ENCODE results near the gene PLA2G6.

Gene PLA2G6

GRCh38 chr22:38213990-38214301 lies 32.3 kb upstream of the PLA2G6 start:
- no peak for DNase-seq (ENCODE audit: low spot score)

DNA sequence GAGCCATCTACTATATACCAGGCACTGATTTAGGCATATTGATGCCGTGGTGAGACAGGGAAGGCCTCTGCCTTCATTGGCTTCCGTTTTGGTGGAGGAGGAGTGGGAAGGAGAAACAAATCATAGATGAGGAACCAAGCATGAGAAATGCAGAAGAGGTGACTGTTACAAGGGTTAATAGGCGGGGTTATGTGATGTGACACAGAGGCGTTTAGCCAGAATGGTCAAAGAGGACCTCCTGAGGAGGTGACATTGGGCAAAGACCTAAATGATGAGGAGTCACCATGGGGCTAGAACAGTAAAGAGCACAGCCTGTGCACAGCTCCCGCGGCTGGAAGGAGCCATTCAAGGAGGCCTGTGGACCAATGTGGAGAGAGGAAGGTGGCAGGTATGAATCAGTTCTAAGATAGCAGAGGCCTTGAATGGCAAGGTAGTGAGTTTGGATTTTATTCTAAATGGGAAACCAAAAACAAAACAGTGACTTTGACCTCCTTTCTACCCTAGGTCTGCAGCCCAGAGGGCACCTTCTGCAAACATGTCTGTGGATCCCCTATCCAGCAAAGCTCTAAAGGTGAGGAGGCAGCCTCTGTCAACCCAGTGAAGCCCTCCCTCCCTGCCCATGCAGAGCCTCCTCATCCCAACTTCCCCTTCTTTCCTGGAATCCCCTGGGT lies 31.8 kb upstream of the PLA2G6 start:
- DNase-seq (ENCODE audit: low spot score), result no peak

DNA sequence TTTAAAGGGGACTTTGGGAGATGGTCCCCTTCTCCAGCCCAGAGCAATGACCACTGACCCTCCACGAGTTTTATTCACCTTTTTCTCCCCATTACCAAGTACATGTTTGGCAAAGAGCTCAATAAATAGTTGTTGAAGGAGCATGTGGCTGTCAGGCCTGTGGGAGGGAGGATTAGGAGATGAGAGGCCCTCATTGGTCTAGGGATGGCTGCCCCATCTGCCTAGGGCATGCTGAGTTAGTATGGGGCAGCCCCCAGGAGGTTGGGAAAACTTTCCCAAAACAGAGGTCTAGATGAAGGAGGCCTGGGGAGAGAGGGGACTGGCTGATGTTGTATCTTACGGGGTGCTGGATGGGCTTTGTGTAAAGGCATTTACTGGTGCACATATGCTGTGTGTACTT lies 30.8 kb upstream of the PLA2G6 start:
- DNase-seq (ENCODE audit: low spot score), result no peak

GRCh38 chr22:38211556-38211955 lies 29.9 kb upstream of the PLA2G6 start:
- DNase-seq (ENCODE audit: low spot score), result no peak

GRCh38 chr22:38208551-38208968 lies 26.9 kb upstream of the PLA2G6 start:
- no peak for DNase-seq (ENCODE audit: low spot score)

GRCh38 chr22:38207898-38208432 lies 26.3 kb upstream of the PLA2G6 start:
- DNase-seq (ENCODE audit: low spot score), result no peak

- DNase-seq (ENCODE audit: low spot score), result no peak
These were observed 23.9 kb upstream of the PLA2G6 start for GRCh38 chr22:38205261-38206128.

- DNase-seq (ENCODE audit: low spot score), result no peak
These were observed 23.2 kb upstream of the PLA2G6 start for GRCh38 chr22:38204784-38205183.

GRCh38 chr22:38203855-38204514 lies 22.4 kb upstream of the PLA2G6 start:
- no peak for DNase-seq (ENCODE audit: low spot score)

DNA sequence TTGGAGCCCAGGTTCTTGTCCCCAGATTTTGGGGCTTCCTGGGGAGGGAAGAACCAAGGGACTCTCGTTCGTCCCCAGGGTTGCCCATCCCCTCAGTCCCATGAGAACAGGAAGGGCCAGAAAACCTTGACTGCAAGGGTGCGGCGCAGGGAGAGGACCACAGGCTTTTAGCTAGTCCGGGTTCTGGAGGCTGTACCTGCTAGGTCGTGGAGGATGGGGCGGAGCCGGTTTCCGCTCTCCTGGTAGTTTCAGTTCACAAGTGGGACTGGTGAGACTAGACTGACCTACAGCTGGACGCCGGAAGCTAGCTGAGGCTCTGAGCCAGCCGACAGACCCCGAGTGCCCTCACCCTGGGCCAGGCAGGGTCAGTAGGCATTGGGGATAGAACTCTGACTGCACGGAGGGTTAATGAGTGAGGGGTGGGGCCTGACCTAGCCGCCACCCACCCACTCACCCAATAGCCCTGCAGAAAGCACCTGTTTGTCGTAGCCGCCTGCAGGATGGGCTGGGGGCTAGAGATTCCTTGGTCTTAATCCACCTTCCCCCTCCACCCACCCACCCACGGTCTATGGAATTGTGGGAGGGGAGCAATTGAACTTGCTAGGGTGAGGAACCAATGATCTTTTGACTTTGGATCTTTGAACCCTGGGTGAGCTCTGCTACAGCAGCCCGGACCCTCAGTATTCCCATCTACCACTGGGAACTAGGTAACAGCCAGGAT lies 21.6 kb upstream of the PLA2G6 start:
- no peak for DNase-seq (ENCODE audit: low spot score)

GRCh38 chr22:38202437-38203089 lies 20.9 kb upstream of the PLA2G6 start:
- peak; percentile 78 for DNase-seq (ENCODE audit: low spot score)

DNA sequence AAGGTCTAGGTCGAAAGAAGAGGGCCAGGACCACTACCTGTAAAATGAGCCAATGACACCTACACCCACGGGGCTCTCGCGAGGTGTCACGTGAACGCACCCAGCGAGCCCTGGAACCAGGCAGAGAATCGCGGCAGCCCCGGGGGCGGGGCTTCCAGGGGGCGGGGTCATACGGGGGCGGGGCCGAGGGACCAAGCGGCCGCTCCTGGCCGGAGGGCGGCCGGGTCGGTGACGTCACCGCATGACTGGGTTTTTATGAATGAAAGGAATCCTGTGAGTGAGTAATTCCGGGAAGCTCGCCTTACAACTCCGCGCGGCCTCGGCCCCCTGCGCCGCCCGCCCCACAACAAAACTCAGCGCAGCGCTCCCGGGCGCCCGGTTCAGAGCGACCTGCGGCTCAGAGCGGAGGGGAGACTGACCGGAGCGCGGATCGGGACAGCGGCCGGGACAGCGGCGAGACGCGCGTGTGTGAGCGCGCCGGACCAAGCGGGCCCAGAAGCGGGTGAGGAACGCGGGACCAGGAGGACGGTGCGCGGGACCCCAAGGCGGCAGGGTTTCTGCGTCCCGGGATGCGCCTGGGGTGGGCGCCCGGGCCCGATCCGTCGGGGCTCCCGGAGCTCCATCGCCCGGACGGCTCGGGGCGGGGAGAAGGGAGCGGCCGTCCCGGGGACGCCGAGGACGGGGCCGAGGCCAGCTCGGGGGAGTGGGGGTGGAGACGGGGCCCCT lies 20.2 kb upstream of the PLA2G6 start, which contains the start of gene MAFF:
Gene MAFF, plus strand, starts transcription at position 284 of the 726 bp plus-strand sequence. CDS start 11,860 bp downstream, outside the sequence.
- DNase-seq (ENCODE audit: low spot score), result peak; percentile 98

GRCh38 chr22:38201371-38201710 lies 19.7 kb upstream of the PLA2G6 start:
- no peak for DNase-seq (ENCODE audit: low spot score)

DNA sequence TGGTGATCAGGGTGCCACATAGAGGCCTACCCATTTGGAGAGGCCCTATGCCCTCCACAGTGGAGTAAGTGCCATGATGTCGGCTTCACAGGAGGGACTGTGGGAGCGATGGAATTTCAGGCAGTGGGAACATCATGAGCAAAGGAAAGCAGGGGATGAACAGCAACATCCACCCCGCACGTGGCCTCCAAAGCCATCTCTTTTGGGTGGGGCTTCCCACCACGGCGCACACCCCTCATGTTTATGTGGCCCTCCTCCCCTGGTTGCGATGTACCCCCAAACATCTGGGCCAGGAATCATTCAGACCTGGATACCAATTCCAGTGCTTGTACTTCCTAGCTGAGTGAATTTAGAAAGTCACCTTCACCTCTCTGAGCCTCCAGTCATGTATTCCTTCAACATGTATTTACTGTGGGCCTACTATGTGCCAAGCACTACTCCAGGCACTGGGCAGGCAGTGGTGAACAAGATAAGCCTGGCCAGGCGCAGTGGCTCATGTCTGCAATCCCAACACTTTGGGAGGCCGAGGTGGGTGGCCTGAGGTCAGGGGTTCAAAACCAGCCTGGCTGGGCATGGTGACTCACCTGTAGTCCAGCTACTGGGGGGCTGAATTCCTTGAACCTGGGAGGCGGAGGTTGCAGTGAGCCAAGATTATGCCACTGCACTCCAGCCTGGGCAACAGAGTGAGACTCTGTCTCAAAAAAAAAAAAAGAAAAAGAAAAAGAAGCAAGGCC lies 18.4 kb upstream of the PLA2G6 start:
- no peak for DNase-seq (ENCODE audit: low spot score)

DNA sequence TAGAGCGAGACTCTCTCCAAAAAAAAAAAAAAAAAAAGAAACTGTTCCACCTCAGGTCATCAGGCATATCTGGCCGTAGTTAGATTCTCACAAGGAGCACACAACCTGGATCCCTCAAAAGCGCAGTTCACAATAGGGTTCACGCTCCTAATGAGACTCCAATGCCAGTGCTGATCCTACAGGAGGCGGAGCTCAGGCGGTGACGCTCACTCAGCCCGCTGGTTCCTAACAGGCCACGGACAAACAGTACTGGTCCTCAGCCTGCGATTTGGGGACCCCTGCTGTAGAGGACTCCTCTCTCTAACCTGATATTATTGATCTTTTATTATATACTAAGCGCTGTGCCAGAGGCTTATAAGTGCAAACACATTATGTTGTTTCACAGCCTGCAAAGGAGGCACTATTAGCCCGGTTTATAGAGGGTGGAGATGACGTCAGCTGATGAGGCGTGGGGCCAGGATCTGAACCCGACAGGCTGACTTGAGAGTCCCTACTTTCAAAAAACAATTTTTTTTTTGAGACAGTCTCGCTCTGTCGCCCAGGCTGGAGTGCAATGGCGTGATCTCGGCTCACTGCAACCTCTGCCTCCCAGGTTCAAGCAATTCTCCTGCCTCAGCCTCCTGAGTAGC lies 15.3 kb upstream of the PLA2G6 start:
- no peak for DNase-seq (ENCODE audit: low spot score)

- no peak for DNase-seq (ENCODE audit: low spot score)
These were observed 11.9 kb upstream of the PLA2G6 start for GRCh38 chr22:38193580-38193979.

DNA sequence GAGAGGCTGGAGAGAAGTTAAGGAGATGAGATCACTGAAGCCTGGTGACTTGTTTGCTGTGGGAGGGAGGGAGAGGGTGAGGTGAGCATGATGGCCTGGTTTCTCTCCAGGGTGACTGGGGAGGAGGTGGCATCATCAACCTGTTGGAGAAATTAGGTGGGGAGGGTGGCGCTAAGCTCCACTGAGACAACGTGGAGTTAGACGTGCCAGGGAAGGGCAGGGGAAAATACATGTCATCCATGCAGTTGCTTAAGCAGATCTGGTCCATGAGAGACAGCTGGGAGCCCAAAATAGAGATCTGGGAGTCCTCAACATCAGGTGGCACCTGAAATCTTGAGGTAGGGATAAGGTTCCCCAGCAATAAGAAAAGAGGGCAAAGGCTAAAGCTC lies 10.8 kb upstream of the PLA2G6 start:
- no peak for DNase-seq (ENCODE audit: low spot score)

- DNase-seq (ENCODE audit: low spot score), result no peak
These were observed 10.3 kb upstream of the PLA2G6 start for GRCh38 chr22:38191731-38192474.

- DNase-seq (ENCODE audit: low spot score), result no peak
These were observed 9.4 kb upstream of the PLA2G6 start for GRCh38 chr22:38191055-38191454.

Measured in D341Med (cell line).